Nephron progenitor cell (in vitro differentiated cells): ENCODE results near the gene LMF1.

ENCODE experiments used
- DNase-seq: peaks from one replicate; pipeline ENCODE4 v3.0.0; 2021
- H3K27ac Mint-ChIP-seq: 2 replicates; pipeline ENCODE4 v1.8.0; 2021; ENCODE audit warnings: mild to moderate bottlenecking, moderate library complexity, mixed read lengths
- H3K27me3 Mint-ChIP-seq: 2 replicates; pipeline ENCODE4 v1.8.0; 2021; ENCODE audit warnings: mild to moderate bottlenecking, low read depth, mixed read lengths; ENCODE audit not compliant: poor library complexity
- H3K36me3 Mint-ChIP-seq: 2 replicates; pipeline ENCODE4 v1.8.0; 2021; ENCODE audit warnings: low read depth, mixed read lengths
- H3K4me1 Mint-ChIP-seq: 2 replicates; pipeline ENCODE4 v1.8.0; 2021; ENCODE audit warnings: mixed read lengths
- H3K4me3 Mint-ChIP-seq: 2 replicates; pipeline ENCODE4 v1.8.0; 2021; ENCODE audit warnings: mild to moderate bottlenecking, moderate library complexity, mixed read lengths
- H3K9me3 Mint-ChIP-seq: 2 replicates; pipeline ENCODE4 v1.8.0; 2021; ENCODE audit warnings: mild to moderate bottlenecking, moderate library complexity, mixed read lengths
- TF ChIP-seq, protein P1 (sequence below): fragments of 200-600 bp; sonication (generic); IDR thresholded peaks from 2 replicates; pipeline ENCODE4 v1.5.0; 2021; ENCODE audit warnings: antibody characterized with exemption

The LMF1 gene

DNA sequence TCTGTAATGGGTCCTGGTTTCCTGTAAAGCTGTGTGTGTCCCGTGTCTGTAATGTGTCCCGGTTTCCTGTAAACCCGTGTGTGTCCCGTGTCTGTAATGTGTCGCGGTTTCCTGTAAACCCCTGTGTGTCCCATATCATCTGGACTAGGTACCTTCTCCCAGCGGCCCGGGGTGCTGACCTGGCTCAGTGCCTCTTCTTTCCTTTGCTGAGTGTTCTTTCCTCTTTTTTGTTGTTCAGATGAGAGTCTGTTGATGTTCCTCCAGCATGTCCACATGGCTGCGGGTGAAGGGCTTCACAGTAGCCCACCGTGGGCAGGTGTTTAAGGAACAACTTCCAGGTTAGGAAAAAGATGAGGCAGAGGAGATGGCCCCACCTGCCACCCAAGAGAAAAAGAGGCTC lies 123.6 kb downstream of the LMF1 start:
- Mint-ChIP-seq H3K36me3 (peaks cover 27% of the 10 kb centered on the region), H3K4me1 (peaks cover 24% of the 10 kb centered on the region), H3K27me3 (peaks cover 15% of the 10 kb centered on the region), H3K9me3 (peaks cover 62% of the 10 kb centered on the region), H3K4me3 (no peak overlapping the region), H3K27ac (no peak overlapping the region)
- no peak for DNase-seq
- TF ChIP-seq, protein P1, sequence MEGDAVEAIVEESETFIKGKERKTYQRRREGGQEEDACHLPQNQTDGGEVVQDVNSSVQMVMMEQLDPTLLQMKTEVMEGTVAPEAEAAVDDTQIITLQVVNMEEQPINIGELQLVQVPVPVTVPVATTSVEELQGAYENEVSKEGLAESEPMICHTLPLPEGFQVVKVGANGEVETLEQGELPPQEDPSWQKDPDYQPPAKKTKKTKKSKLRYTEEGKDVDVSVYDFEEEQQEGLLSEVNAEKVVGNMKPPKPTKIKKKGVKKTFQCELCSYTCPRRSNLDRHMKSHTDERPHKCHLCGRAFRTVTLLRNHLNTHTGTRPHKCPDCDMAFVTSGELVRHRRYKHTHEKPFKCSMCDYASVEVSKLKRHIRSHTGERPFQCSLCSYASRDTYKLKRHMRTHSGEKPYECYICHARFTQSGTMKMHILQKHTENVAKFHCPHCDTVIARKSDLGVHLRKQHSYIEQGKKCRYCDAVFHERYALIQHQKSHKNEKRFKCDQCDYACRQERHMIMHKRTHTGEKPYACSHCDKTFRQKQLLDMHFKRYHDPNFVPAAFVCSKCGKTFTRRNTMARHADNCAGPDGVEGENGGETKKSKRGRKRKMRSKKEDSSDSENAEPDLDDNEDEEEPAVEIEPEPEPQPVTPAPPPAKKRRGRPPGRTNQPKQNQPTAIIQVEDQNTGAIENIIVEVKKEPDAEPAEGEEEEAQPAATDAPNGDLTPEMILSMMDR, result no peak

DNA sequence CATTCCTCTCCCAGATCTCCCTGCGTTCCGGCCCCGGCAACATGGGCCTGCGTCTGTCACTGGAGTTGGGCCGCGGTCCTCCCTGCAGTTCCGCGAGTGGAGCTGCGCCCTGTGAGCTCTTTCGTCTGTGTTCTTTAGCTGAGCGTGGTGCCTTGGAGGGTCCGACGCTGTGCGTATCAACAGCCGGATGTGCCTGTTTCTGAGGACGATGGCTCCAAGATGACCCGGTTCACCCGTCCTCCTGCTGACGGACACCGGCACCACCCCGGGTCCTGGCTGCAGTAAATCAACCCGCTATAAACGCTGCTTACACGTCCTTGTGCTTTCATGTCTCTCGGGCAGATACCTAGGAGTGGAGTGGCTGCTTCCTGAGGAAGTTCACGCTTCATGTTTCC lies 125.4 kb downstream of the LMF1 start:
- Mint-ChIP-seq H3K27ac (peak overlapping the region; percentile 23), H3K4me1 (peaks cover 32% of the 10 kb centered on the region), H3K36me3 (peaks cover 20% of the 10 kb centered on the region), H3K27me3 (peaks cover 12% of the 10 kb centered on the region), H3K9me3 (peaks cover 48% of the 10 kb centered on the region), H3K4me3 (no peak overlapping the region)
- TF ChIP-seq, protein P1, result no peak
- DNase-seq, result no peak

DNA sequence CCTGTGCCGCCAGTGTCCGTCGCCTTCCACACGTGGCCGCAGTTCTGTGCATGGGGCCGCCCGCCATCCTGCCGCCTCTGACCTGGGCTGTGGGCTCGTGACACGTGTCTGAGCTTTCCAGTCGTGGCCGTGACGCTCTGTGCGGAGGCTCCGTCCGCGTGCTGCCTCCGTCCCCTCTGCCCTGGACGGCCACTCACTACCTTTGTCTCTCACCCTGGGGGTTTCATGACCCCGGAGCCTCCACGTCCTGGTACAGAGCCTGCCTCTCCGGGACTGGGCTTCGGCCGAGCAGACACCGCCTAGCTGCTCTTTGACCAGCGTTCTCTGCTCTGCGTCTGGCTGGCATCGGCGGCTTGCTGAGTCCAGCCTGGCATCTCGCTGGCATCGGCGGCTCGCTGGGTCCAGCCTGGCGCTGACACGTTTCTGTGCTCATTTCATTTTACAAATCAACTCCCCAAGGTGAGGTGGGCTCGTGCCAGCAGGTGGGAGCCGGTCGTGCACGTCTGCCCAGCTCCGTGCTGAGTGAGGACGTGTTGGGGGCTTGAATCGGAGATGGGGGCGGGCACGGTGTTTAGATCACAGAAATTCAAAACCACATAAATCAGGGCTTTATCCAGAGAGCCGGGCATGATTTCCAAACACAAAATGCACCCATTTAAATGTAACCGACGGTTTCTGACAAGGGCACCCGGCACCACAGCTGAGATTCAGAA lies 126.0 kb downstream of the LMF1 start:
- DNase-seq, result no peak
- peaks cover 43% of the 10 kb centered on the region for H3K9me3 Mint-ChIP-seq
- H3K36me3 Mint-ChIP-seq, result peaks cover 14% of the 10 kb centered on the region
- no peak overlapping the region for H3K4me3 Mint-ChIP-seq
- H3K27ac Mint-ChIP-seq, result no peak overlapping the region
- H3K27me3 Mint-ChIP-seq, result peaks cover 10% of the 10 kb centered on the region
- TF ChIP-seq, protein P1, result no peak
- H3K4me1 Mint-ChIP-seq, result peaks cover 32% of the 10 kb centered on the region

DNA sequence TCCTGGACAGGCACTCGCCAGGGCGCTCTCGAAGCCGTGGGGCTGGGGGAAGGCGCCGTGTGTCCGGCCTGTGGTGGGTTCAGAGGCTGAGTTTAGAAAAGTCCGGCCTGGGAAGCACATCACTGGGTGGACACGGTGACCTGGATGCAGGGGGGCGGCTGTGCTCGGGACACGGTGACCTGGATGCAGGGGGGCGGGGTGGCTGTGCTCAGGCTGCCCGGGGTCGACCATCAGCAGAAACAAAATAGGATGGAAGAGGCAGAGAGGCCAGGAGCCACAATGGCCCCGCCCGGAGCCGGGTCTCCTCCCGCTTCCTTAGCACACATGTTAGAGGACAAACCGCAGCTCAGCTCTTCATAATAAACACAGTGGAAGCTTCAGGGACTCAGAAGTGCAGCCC lies 127.0 kb downstream of the LMF1 start:
- H3K4me1 Mint-ChIP-seq, result peaks cover 32% of the 10 kb centered on the region
- H3K27ac Mint-ChIP-seq, result no peak overlapping the region
- no peak for DNase-seq
- H3K4me3 Mint-ChIP-seq, result no peak overlapping the region
- peaks cover 36% of the 10 kb centered on the region for H3K9me3 Mint-ChIP-seq
- peaks cover 10% of the 10 kb centered on the region for H3K27me3 Mint-ChIP-seq
- peaks cover 15% of the 10 kb centered on the region for H3K36me3 Mint-ChIP-seq
- TF ChIP-seq, protein P1, result no peak

DNA sequence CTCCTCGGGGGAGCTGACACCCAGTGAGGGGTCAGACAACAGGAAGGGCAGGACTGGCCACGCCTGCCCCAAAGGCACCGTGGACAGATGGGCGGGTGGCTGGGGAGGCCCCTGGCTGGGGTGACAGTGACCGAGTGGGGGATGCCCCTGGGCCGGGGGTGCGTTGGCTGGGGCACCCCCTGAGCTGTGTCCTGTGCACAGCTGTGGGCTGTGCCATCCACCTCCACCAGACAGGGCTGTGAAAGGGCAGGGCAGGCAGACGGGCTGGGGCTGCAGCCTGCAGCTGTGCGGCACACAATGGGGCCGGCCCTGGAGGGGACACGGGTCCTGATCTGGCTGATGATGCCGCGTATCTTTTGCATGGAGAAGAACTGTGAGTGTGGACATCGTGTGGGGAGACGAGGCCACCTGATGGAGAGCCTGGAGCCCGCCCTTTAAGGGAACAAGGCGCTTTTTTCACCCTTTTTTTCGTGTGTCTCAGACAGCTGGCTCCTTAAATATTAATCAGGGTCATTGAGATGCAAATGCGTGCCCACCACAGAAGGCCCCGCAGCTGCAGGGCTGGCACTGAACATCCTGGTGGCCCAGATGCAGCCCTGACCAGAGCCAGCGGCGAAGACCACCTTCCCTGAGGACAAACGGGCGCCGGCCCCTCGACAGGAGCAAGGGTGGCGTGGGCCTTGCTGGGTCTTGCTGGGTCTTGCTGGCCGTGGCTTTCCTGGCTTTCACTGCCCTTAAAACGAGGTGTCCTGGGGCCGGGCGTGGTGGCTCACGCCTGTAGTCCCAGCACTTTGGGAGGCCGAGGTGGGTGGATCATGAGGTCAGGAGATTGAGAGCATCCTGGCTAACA lies 127.8 kb downstream of the LMF1 start:
- peaks cover 32% of the 10 kb centered on the region for H3K4me1 Mint-ChIP-seq
- H3K27ac Mint-ChIP-seq, result no peak overlapping the region
- H3K4me3 Mint-ChIP-seq, result no peak overlapping the region
- peaks cover 15% of the 10 kb centered on the region for H3K36me3 Mint-ChIP-seq
- H3K27me3 Mint-ChIP-seq, result peaks cover 8% of the 10 kb centered on the region
- peaks cover 35% of the 10 kb centered on the region for H3K9me3 Mint-ChIP-seq
- TF ChIP-seq, protein P1, result no peak
- DNase-seq, result no peak
